ENCODE measurements around the gene TSTD1.

TSTD1 gene

DNA sequence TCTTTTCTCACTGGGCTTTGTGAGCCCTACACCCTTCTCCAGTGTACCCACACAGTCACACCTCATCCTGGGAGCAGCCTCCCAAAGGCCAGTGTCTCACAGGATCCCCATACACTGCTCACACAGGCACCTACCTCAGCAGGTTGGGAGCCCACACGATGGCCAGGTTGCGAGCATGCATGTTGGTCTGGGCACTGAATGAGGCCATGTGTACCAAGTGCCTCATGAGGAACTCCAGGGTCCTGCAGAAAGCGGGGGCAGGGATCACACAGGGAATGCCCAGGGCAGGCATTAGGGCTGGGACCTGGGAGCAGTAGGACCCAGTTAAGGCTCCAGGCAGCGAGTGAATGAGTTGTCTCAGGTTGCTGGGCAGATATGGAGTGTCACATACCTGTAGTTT, 15.5 kb upstream of the TSTD1 start:
- H3K27me3 ChIP-seq (ENCODE audit: insufficient read depth, low read length, poor library complexity, severe bottlenecking), result no peaks in the 10 kb centered on the region
- H2AFZ ChIP-seq (ENCODE audit: low read length), result no peak overlapping the region
- H3K36me3 ChIP-seq (ENCODE audit: insufficient read depth, low read length), result peaks cover 75% of the 10 kb centered on the region; the same call in 1 of the 2 replicates
- no peaks in the 10 kb centered on the region for H3K9me2 ChIP-seq (replicated peaks; ENCODE audit: low read depth, low read length)
- H3K9ac ChIP-seq (ENCODE audit: low read depth, low read length, poor library complexity, severe bottlenecking), result no peak overlapping the region
- H3K4me2 ChIP-seq (ENCODE audit: low read depth, low read length, poor library complexity, severe bottlenecking), result no peak overlapping the region
- peaks cover 13% of the 10 kb centered on the region; the same call in 1 of the 2 replicates for H3K79me2 ChIP-seq (ENCODE audit: insufficient read depth, low read length)
- no peak overlapping the region for H3K4me3 ChIP-seq (ENCODE audit: low read length, poor library complexity, severe bottlenecking)
- no peaks in the 10 kb centered on the region for H3F3A ChIP-seq (ENCODE audit: low read depth)
- no peaks in the 10 kb centered on the region for H3K4me1 ChIP-seq (ENCODE audit: insufficient read depth, low read length, poor library complexity, severe bottlenecking)
- TF ChIP-seq, protein P1, sequence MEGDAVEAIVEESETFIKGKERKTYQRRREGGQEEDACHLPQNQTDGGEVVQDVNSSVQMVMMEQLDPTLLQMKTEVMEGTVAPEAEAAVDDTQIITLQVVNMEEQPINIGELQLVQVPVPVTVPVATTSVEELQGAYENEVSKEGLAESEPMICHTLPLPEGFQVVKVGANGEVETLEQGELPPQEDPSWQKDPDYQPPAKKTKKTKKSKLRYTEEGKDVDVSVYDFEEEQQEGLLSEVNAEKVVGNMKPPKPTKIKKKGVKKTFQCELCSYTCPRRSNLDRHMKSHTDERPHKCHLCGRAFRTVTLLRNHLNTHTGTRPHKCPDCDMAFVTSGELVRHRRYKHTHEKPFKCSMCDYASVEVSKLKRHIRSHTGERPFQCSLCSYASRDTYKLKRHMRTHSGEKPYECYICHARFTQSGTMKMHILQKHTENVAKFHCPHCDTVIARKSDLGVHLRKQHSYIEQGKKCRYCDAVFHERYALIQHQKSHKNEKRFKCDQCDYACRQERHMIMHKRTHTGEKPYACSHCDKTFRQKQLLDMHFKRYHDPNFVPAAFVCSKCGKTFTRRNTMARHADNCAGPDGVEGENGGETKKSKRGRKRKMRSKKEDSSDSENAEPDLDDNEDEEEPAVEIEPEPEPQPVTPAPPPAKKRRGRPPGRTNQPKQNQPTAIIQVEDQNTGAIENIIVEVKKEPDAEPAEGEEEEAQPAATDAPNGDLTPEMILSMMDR (conservative IDR thresholded peaks at IDR 0.05; ENCODE audit: low read length), result no peak
- TF ChIP-seq EZH2phosphoT487 (IDR thresholded peaks at IDR 0.05; ENCODE audit: borderline replicate concordance), result no peak
- H3K9me3 ChIP-seq (ENCODE audit: insufficient read depth, low read depth, low read length), result no peaks in the 10 kb centered on the region
- H4K20me1 ChIP-seq (ENCODE audit: insufficient read depth, low read length, poor library complexity, severe bottlenecking), result peaks cover 11% of the 10 kb centered on the region

DNA sequence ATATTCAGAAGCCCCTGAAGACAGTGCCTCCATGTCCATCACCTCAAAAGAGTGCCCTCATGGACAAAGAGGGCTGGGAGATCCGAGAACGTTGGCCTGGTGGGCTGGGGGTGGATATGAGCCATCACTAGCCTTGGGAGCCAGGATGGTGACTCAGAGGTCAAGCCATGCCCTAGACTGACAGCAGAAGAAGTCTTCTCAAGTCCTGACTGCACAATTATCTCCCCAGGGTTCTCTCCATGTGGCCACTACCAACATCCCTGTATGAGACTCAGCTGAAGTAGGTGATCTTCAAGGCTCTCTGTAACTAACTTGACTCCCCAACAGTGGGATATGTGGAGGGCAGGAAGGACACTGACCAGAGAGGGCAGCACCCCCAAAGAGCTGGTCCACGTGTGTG, 14.1 kb upstream of the TSTD1 start:
- H2AFZ ChIP-seq (ENCODE audit: low read length), result no peak overlapping the region
- H3K79me2 ChIP-seq (ENCODE audit: insufficient read depth, low read length), result peaks cover 12% of the 10 kb centered on the region; the same call in 1 of the 2 replicates
- no peaks in the 10 kb centered on the region for H3K4me1 ChIP-seq (ENCODE audit: insufficient read depth, low read length, poor library complexity, severe bottlenecking)
- TF ChIP-seq, protein P1 (conservative IDR thresholded peaks at IDR 0.05; ENCODE audit: low read length), result no peak
- TF ChIP-seq EZH2phosphoT487 (IDR thresholded peaks at IDR 0.05; ENCODE audit: borderline replicate concordance), result no peak
- no peak overlapping the region for H3K9ac ChIP-seq (ENCODE audit: low read depth, low read length, poor library complexity, severe bottlenecking)
- H3F3A ChIP-seq (ENCODE audit: low read depth), result no peaks in the 10 kb centered on the region
- peaks cover 79% of the 10 kb centered on the region; the same call in 1 of the 2 replicates for H3K36me3 ChIP-seq (ENCODE audit: insufficient read depth, low read length)
- peaks cover 11% of the 10 kb centered on the region for H4K20me1 ChIP-seq (ENCODE audit: insufficient read depth, low read length, poor library complexity, severe bottlenecking)
- H3K4me3 ChIP-seq (ENCODE audit: low read length, poor library complexity, severe bottlenecking), result no peak overlapping the region
- H3K9me3 ChIP-seq (ENCODE audit: insufficient read depth, low read depth, low read length), result no peaks in the 10 kb centered on the region
- H3K4me2 ChIP-seq (ENCODE audit: low read depth, low read length, poor library complexity, severe bottlenecking), result no peak overlapping the region
- H3K27me3 ChIP-seq (ENCODE audit: insufficient read depth, low read length, poor library complexity, severe bottlenecking), result no peaks in the 10 kb centered on the region
- no peaks in the 10 kb centered on the region for H3K9me2 ChIP-seq (replicated peaks; ENCODE audit: low read depth, low read length)

DNA sequence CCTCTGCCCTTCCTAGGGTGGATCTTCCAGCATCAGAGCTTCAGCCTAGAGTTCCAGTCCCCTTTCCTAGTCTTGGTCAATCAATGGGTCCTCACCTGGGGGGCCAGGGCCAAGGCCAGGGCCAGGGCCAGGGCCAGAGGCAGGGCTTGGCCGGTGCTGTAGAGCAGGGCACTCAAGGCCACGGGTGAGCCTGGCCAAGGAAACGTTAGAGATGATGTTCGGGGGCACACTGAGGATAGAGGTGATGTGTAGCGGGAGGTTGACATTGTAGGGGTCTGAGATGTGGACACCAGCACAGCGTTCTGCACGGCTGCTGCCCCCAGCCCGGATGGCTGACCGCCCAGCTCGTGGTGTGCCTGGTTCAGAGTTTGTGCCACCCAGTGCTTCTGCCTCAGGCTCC, 12.5 kb upstream of the TSTD1 start:
- H3K4me1 ChIP-seq (ENCODE audit: insufficient read depth, low read length, poor library complexity, severe bottlenecking), result peaks cover 8% of the 10 kb centered on the region
- H4K20me1 ChIP-seq (ENCODE audit: insufficient read depth, low read length, poor library complexity, severe bottlenecking), result peaks cover 4% of the 10 kb centered on the region
- no peaks in the 10 kb centered on the region for H3K27me3 ChIP-seq (ENCODE audit: insufficient read depth, low read length, poor library complexity, severe bottlenecking)
- H3K36me3 ChIP-seq (ENCODE audit: insufficient read depth, low read length), result peaks cover 66% of the 10 kb centered on the region; the same call in 1 of the 2 replicates
- H3K4me2 ChIP-seq (ENCODE audit: low read depth, low read length, poor library complexity, severe bottlenecking), result no peak overlapping the region
- peaks cover 3% of the 10 kb centered on the region; the same call in 1 of the 2 replicates for H3K79me2 ChIP-seq (ENCODE audit: insufficient read depth, low read length)
- H3K4me3 ChIP-seq (ENCODE audit: low read length, poor library complexity, severe bottlenecking), result no peak overlapping the region
- TF ChIP-seq, protein P1 (conservative IDR thresholded peaks at IDR 0.05; ENCODE audit: low read length), result no peak
- TF ChIP-seq EZH2phosphoT487 (IDR thresholded peaks at IDR 0.05; ENCODE audit: borderline replicate concordance), result no peak
- H3F3A ChIP-seq (ENCODE audit: low read depth), result no peaks in the 10 kb centered on the region
- no peaks in the 10 kb centered on the region for H3K9me3 ChIP-seq (ENCODE audit: insufficient read depth, low read depth, low read length)
- no peak overlapping the region for H3K9ac ChIP-seq (ENCODE audit: low read depth, low read length, poor library complexity, severe bottlenecking)
- no peak overlapping the region for H2AFZ ChIP-seq (ENCODE audit: low read length)
- no peaks in the 10 kb centered on the region for H3K9me2 ChIP-seq (replicated peaks; ENCODE audit: low read depth, low read length)
